Brain microvascular endothelial cell (primary cell): ENCODE results near the gene ZIC5.
"Not testable (repeated sequence)": the region's sequence is repeated elsewhere in the genome, so short reads cannot be mapped to it uniquely, and the experiment has no call there.

Experiments used
- DNase-seq: peaks from one replicate; pipeline ENCODE4 v3.0.0-alpha.2; 2020
- H3K27ac ChIP-seq: fragments of 250-450 bp; sonication (Bioruptor Pico); 2 replicates; pipeline ENCODE4 v1.5.1; 2020; ENCODE audit warnings: mild to moderate bottlenecking, moderate library complexity
- H3K27me3 ChIP-seq: fragments of 250-450 bp; sonication (Bioruptor Pico); replicated peaks from 2 replicates; pipeline ENCODE4 v1.5.1; 2020; ENCODE audit warnings: mild to moderate bottlenecking
- H3K36me3 ChIP-seq: fragments of 250-450 bp; sonication (Bioruptor Pico); replicated peaks from 2 replicates; pipeline ENCODE4 v1.5.1; 2020; ENCODE audit warnings: mild to moderate bottlenecking
- H3K4me3 ChIP-seq: 2 replicates; pipeline ENCODE4 v1.5.1; 2011; ENCODE audit warnings: low read depth, mild to moderate bottlenecking, control low read depth, low read length, moderate library complexity
- in situ Hi-C: cut with HindIII; loops from 2 replicates; pipeline ENCODE4 v1.10.0; 2017; ENCODE audit warnings: low sequenced_read_pairs, low pct_ligation_motif_present
- TF ChIP-seq, protein P1 (sequence below): IDR thresholded peaks from 2 replicates; pipeline ENCODE4 v1.5.1; 2011; ENCODE audit warnings: low read depth, mild to moderate bottlenecking, moderate library complexity, low read length, control low read depth, inconsistent platforms; ENCODE audit errors: missing control alignments

The ZIC5 gene

DNA sequence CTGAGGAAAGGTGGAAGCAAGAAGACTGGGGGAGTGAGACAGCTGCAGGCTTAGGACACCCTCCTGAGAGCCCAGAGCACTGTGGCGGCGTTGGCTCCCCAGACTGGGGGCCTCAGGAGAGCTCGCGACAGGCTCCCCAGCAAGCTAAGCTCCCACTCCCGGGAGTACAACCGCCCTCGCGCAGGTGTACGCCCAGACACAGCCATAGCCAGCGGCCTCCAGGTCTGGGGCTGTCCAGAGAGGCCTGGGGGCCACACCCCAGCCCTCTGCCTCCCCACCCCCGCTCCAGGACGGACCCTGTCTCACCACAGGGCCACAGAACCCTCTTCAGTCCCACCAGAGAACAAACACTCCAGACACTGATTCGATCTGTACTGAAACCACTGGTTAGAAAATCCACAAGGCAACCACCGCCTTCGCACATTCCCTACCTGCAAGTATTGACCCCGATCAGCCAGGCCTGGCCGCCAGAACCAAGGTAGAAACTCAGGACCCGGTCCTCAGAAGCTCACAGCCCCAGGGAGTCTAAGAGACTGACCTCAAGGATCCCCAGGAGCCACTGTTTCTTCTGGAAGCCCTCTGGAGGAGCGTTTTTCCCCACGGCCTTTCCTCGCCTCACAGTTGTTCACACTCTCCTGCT, 16.3 kb downstream of the ZIC5 start:
- no peak overlapping the region for H3K27ac ChIP-seq
- TF ChIP-seq, protein P1, sequence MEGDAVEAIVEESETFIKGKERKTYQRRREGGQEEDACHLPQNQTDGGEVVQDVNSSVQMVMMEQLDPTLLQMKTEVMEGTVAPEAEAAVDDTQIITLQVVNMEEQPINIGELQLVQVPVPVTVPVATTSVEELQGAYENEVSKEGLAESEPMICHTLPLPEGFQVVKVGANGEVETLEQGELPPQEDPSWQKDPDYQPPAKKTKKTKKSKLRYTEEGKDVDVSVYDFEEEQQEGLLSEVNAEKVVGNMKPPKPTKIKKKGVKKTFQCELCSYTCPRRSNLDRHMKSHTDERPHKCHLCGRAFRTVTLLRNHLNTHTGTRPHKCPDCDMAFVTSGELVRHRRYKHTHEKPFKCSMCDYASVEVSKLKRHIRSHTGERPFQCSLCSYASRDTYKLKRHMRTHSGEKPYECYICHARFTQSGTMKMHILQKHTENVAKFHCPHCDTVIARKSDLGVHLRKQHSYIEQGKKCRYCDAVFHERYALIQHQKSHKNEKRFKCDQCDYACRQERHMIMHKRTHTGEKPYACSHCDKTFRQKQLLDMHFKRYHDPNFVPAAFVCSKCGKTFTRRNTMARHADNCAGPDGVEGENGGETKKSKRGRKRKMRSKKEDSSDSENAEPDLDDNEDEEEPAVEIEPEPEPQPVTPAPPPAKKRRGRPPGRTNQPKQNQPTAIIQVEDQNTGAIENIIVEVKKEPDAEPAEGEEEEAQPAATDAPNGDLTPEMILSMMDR, result no peak
- no peak for DNase-seq
- no peaks in the 10 kb centered on the region for H3K36me3 ChIP-seq
- no peak overlapping the region for H3K4me3 ChIP-seq
- peaks cover 7% of the 10 kb centered on the region for H3K27me3 ChIP-seq
- in situ Hi-C loops, result no loop called here

DNA sequence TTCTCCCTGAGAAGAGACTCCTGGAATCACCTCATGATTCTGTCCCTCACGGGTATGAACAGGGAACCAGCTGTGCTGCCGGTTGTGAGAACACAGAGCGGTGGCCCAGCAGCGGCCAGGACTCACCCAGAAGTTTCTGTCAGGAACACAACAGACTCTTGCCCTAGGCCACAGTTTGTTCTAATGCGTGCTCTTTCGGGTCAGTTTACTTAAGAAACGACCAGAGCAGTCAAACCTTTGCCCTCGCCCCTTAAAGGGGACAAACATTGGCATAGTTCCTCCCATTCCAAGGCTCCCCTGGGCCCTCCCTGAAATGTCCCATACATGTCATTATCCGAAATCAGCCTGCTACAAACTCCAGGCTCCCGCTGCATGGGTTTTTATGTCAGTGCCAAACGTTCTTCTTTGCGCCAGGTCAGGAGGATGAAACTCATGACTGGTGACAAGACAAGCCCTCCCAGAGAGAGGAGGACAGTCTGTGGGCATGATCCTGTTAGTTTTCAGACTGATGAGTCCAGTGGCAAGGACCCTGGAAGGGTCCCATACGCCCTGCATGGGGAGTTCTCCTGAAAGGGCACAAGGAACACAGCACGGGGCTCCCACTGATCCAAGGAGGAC, 18.3 kb downstream of the ZIC5 start:
- H3K27me3 ChIP-seq, result peaks cover 3% of the 10 kb centered on the region
- TF ChIP-seq, protein P1, result no peak

DNA sequence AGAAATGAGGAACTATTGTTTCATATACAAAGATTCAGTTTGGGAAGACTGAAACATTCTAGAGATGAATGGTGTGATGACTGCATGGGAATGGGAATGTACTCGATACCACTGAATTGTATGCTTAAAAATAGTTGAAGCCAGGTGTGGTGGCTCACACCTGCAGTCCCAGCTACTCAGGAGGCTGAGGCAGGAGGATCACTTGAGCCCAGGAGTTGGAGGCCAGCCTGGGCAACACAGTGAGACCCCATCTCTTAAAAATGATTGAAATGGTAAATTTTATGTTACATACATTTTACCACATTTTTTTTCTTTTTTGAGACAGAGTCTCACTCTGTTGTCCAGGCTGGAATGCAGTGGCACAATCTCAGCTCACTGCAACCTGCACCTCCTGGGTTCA, 19.9 kb downstream of the ZIC5 start:
- H3K4me3 ChIP-seq, DNase-seq, H3K36me3 ChIP-seq, in situ Hi-C loops, H3K27ac ChIP-seq, H3K27me3 ChIP-seq: not testable (repeated sequence)

More for the DNA sequence above, 18.3 kb downstream of the ZIC5 start:
- in situ Hi-C loops, result no loop called here
- DNase-seq, result no peak
- H3K27ac ChIP-seq, result no peak overlapping the region
- H3K4me3 ChIP-seq, result no peak overlapping the region
- no peaks in the 10 kb centered on the region for H3K36me3 ChIP-seq

DNA sequence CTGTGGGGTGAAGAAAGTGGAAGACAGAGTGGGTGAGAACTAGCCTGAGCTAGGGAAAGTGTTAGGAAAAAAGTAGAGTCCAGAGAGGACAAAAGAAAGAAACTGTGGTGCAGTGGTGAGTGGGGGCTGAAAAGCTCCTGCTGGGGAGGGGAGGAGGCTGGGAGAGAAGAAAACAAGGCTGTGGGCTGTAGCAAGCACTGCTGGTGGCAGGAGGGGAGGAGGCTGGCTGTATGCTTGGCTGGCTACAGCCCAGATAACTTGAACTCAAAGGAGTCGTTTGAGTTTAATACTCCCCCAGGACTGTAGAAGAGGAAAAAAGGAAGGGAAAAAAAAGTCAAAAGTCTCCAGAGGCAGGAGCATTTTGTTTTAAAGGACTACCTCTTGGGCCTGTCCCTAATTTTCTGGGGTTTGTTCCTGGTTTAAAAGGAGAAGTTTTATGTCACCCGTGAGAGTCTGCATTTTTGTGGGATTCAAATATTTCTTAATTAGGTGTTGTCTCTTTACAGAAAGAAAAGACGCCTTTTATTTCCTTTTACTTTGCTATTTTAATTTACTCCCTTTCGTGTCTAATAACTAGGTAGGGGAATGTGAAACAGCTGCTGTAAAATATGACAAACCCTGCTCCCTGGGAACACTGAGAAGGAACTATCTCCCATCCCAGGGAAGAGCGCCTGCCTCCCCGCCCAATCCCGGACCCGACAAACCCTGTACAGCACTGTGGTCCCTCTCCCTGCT, 21.7 kb downstream of the ZIC5 start:
- no peaks in the 10 kb centered on the region for H3K36me3 ChIP-seq
- H3K27me3 ChIP-seq, result no peaks in the 10 kb centered on the region
- DNase-seq, result no peak
- no peak overlapping the region for H3K27ac ChIP-seq
- in situ Hi-C loops, result no loop called here
- H3K4me3 ChIP-seq, result no peak overlapping the region
- TF ChIP-seq, protein P1, result no peak

DNA sequence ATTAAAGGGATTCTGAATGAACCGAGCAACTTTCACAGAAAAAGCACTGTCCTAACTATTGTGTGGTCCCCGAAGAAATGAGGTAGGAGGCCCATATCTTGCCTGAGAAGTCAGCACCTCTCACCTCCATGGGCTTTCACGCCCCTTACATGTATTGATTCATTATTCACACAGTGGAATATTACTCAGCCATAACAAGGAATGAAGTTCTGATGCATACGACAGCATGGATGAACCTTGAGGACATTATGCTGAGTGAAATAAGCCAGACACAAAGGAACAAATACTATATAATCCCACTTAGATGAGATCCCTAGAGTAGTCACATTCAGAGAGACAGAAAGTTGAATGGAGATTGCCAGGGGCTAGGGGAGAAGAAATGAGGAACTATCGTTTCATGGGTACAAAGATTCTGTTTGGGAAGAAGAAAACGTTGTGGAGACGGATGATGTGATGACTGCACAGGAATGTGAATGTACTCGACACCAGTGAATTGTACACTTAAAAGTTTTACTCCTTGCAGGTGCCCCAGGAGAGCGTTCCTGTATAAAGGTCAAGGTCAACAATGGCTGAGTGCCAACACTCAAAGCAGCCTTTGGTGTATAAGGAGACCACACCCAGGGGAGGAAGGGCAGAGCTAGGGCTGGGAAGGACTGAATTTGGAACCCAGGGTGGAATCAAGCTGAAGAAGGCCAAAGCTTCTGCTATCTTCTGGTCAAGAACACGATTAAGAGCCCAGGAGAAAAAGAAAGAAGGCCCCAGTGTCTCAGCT, 22.5 kb downstream of the ZIC5 start:
- TF ChIP-seq, protein P1, result no peak
- H3K4me3 ChIP-seq, result no peak overlapping the region
- in situ Hi-C loops, result no loop called here
- H3K27me3 ChIP-seq, result no peaks in the 10 kb centered on the region
- no peak for DNase-seq
- no peak overlapping the region for H3K27ac ChIP-seq
- no peaks in the 10 kb centered on the region for H3K36me3 ChIP-seq

DNA sequence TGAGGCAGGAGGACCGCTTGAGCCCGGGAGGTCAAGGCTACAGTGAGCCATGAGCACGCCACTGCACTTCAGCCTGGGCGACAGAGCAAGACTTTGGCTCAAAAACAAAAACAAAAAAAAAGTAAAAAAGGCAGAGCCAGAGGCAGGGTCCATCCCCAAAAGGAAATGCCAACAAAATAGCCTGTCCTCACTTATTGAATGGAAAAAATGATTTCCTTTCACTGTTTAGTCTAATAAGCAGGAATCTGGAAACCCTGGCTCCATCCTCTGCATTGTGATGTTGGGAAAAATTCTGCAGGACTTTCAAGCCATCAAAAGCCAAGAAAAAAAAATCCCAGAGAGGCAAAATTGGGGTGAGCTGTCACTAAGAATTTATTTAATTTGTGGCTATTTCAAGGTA, 23.2 kb downstream of the ZIC5 start:
- H3K27me3 ChIP-seq, result no peaks in the 10 kb centered on the region
- no peak overlapping the region for H3K4me3 ChIP-seq
- no peak overlapping the region for H3K27ac ChIP-seq
- in situ Hi-C loops, result no loop called here
- DNase-seq, result no peak
- H3K36me3 ChIP-seq, result no peaks in the 10 kb centered on the region
- TF ChIP-seq, protein P1, result no peak
